HepG2 (cell line): ENCODE measurements around the gene RBM6. TPM values are rescaled to one million over a fixed set of nuclear protein-coding genes. Genes with fewer than 3 reads are reported as not detected.
"Not testable (repeated sequence)": the region's sequence is repeated elsewhere in the genome, so short reads cannot be mapped to it uniquely, and the experiment has no call there.

Experiments used
- ATAC-seq: fragments of 200-7000 bp; cut with Tn5 transposase; 3 replicates; pipeline ENCODE4 v1.9.1; 2020; ENCODE audit warnings: mild to moderate bottlenecking, moderate library complexity
- BruUV-seq: library from RNA; stranded (reverse); fragments of 400-500 nt; replicated peaks from 2 replicates; lab custom pipeline; 2021; lab: Mats Ljungman, UMichigan
- CTCF ChIA-PET: fragments of 300-600 bp; formaldehyde crosslinking; extraction: SDS; loops from one replicate; lab custom pipeline; 2021; ENCODE audit warnings: low total read pairs, inconsistent platforms, low intra/inter-chr PET ratio; lab: Yijun Ruan, JAX
- POLR2A ChIA-PET: fragments of 350-600 bp; sonication (Branson Sonifier 250); formaldehyde crosslinking; loops from one replicate; lab custom pipeline; 2020; ENCODE audit warnings: antibody characterized with exemption, inconsistent platforms; lab: Yijun Ruan, JAX
- DNase-seq: peaks from one replicate; pipeline ENCODE4 v3.0.0-alpha.2; 2015; ENCODE audit warnings: low spot score
- FAIRE-seq: peaks from 3 replicates; lab custom pipeline; 2011; peaks lifted over from hg19 to GRCh38; lab: Jason Lieb, UNC
- H2AFZ ChIP-seq: one replicate; pipeline ENCODE4 v1.6.1; 2011; ENCODE audit warnings: low read length, inconsistent platforms
- H3K27ac ChIP-seq: fragments of 300-600 bp; 3 replicates; pipeline ENCODE4 v1.8.0; 2011; ENCODE audit warnings: mixed run types, mild to moderate bottlenecking, mixed read lengths, low read length, inconsistent platforms; ENCODE audit not compliant: insufficient read depth; ENCODE audit errors: extremely low read length
- H3K27me3 ChIP-seq, 2 experiments: fragments of 200-600 bp in 1 of 2; 2 replicates in 1 of 2; 3 replicates in 1 of 2; pipeline versions ENCODE4 v1.6.0 to v1.8.0; 2011; ENCODE audit warnings: low read length in 2 of 2, mild to moderate bottlenecking in 2 of 2, moderate library complexity in 2 of 2, inconsistent platforms in 1 of 2; ENCODE audit not compliant: insufficient read depth in 2 of 2, control insufficient read depth in 1 of 2
- H3K36me3 ChIP-seq, 2 experiments: fragments of 200-600 bp in 1 of 2; replicated peaks in 1 of 2; 2 replicates in 1 of 2; 3 replicates in 1 of 2; pipeline versions ENCODE4 v1.5.1 to v1.8.0; 2011; ENCODE audit warnings: low read length in 2 of 2, inconsistent platforms in 1 of 2; ENCODE audit not compliant: insufficient read depth in 2 of 2, control insufficient read depth in 1 of 2
- H3K4me1 ChIP-seq: 2 replicates; pipeline ENCODE4 v1.5.1; 2012; ENCODE audit warnings: low read length, inconsistent platforms; ENCODE audit not compliant: insufficient read depth
- H3K4me2 ChIP-seq: 2 replicates; pipeline ENCODE4 v1.6.0; 2011; ENCODE audit warnings: low read depth, low read length, inconsistent platforms
- H3K4me3 ChIP-seq, 3 experiments: fragments of 200-600 bp in 1 of 3; sonication (generic), shearing (Covaris generic) in 1 of 3; replicated peaks in 1 of 3; 2 replicates each; pipeline ENCODE4 v1.5.1; 2011 to 2016; ENCODE audit warnings: low read length in 3 of 3, inconsistent platforms in 2 of 3, low read depth in 2 of 3, mild to moderate bottlenecking in 2 of 3, control low read depth in 1 of 3, mixed read lengths in 1 of 3; ENCODE audit not compliant: insufficient read depth in 1 of 3
- H3K79me2 ChIP-seq: one replicate; pipeline ENCODE4 v1.6.1; 2011; ENCODE audit warnings: low read length, inconsistent platforms; ENCODE audit not compliant: insufficient read depth
- H3K9ac ChIP-seq: 2 replicates; pipeline ENCODE4 v1.6.0; 2011; ENCODE audit warnings: mild to moderate bottlenecking, low read depth, low read length, inconsistent platforms; ENCODE audit not compliant: insufficient read depth
- H3K9me3 ChIP-seq: 2 replicates; pipeline ENCODE4 v1.5.1; 2012; ENCODE audit warnings: mild to moderate bottlenecking, low read length
- H4K20me1 ChIP-seq: 2 replicates; pipeline ENCODE4 v1.6.0; 2011; ENCODE audit warnings: inconsistent platforms, mild to moderate bottlenecking, low read length, moderate library complexity; ENCODE audit not compliant: insufficient read depth
- PITX1 ChIP-seq: sonication (generic); formaldehyde crosslinking; IDR thresholded peaks from 2 replicates; pipeline ENCODE4 v1.5.1; 2020; ENCODE audit warnings: mild to moderate bottlenecking, missing genetic modification reagents
- WGBS: methylation state at CpG from one replicate; pipeline ENCODE4 v1.1.6; 2017; ENCODE audit warnings: low lambda C conversion rate; 5-methylcytosine and 5-hydroxymethylcytosine counted together
- in situ Hi-C: cut with HindIII; loops from 2 replicates; pipeline ENCODE4 v1.10.0; 2017; ENCODE audit warnings: low pct_unique_long_range_greater_than_20kb; ENCODE audit not compliant: extremely low pct_ligation_motif_present
- intact Hi-C: fragments of 100-400 bp; cut with micrococcal nuclease; formaldehyde crosslinking; loops from one replicate; pipeline ENCODE4 v1.10.0; 2022; ENCODE audit not compliant: unreplicated experiment
- polyA plus RNA-seq, 8 experiments: library from polyadenylated mRNA; depleted of rRNA in 3 of 8; stranded (reverse) in 7 of 8; unstranded in 1 of 8; fragments of >200 nt; fragmentation: Illumina TruSeq in 4 of 8; extraction: Trizol in 4 of 8; gene quantifications; 2 replicates each; pipeline versions ENCODE4 v1.2.1 to v1.2.3, GENCODE V29; 2011 to 2016; ENCODE audit warnings: low read depth in 4 of 8, missing spikeins in 1 of 8, mixed read lengths in 1 of 8; ENCODE audit not compliant: insufficient read depth in 1 of 8
- total RNA-seq, 5 experiments: library from RNA; depleted of rRNA; stranded (reverse); fragments of >200 nt; fragmentation: Illumina TruSeq; extraction: Trizol; gene quantifications; 2 replicates each; pipeline ENCODE4 v1.2.3, GENCODE V29; 2016; ENCODE audit warnings: low read depth in 1 of 5
- TF ChIP-seq, protein P1 (sequence below): sonication (generic); formaldehyde crosslinking; IDR thresholded peaks from 2 replicates; pipeline ENCODE4 v1.5.1; 2020; ENCODE audit warnings: missing genetic modification reagents, mild to moderate bottlenecking, borderline replicate concordance

Gene RBM6
- total and polyA plus RNA-seq, 2 of the 13 experiments (the other 11 are each of a cell fraction or from before 2014, with no cell fraction given), result 72.7 to 86.1 TPM

DNA sequence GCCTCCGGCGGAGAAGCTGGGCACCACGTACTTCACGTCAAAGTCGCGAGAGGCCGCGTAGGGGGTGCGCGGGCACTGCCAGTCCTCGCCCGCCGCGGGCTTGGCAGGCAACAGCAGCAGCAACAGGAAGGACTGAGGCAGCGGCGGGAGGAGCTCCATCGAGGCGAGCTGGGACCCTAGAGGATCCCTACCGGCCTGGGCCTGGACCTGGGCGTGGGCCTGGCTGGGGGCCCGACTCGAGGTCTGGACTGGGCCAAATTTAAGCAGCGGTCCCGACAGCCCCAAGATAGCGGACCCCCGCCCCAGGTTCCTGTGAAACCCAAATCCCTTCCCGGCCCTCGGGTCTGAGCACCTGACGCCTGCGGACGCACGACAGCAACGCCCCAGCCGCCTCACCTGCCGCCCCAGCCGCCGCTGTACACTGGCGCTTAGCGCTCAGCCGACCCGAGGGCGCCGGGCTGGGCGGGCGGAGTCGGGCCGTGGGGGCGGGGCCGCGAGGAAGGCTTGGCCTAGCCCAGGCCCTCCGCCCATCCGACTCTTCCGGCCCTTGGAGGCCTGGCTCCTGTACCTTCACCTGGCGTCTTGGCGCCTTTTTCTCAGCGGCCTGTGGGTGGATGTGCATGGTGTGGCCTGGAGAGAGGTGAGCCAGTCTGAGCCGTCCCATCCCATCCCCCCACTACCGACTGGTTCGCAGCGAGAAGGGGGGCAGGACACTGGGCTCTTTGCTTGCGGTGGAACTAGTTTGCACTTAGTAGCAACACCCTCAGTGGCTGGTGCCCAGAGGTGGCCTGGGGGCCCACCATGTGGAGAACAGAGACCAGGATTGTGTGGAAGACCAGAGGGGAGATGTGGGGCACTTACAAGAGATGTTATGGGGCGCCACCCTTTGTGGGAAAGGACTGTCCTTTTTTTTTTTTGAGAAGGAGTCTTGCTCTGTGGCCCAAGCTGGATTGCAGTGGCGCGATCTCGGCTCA lies 36.2 kb upstream of the RBM6 start, which contains the start of gene MST1R (continued):
- TF ChIP-seq, protein P1, sequence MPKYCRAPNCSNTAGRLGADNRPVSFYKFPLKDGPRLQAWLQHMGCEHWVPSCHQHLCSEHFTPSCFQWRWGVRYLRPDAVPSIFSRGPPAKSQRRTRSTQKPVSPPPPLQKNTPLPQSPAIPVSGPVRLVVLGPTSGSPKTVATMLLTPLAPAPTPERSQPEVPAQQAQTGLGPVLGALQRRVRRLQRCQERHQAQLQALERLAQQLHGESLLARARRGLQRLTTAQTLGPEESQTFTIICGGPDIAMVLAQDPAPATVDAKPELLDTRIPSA (CRISPR knock-in tag), result 0 out of 2 replicates have a peak, but pooled peaks have one; percentile 49
- TF ChIP-seq PITX1 (CRISPR knock-in tag), result no peak

DNA sequence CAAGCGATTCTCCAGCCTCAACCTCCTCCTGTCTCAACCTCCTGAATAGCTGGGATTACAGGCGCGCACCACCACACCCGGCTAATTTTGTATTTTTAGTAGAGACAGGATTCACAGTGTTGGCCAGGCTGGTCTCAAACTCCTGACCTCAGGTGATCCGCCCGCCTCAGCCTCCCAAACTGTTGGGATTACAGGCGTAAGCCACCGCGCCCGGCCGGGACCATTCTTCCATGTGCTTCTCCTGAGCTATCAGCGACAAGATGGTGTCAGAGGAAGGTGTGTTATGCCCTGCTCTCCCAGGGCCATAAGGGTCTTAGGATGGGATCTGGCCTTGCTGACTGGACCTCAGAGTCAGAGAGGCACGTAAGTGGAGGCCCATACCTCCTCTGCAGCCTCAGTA lies 35.5 kb upstream of the RBM6 start:
- H3K9me3 ChIP-seq, ATAC-seq, DNase-seq, H3K27ac ChIP-seq, H3K27me3 ChIP-seq, intact Hi-C loops, H3K36me3 ChIP-seq, H3K9ac ChIP-seq, H3K4me2 ChIP-seq, BruUV-seq, POLR2A ChIA-PET, H3K79me2 ChIP-seq, H4K20me1 ChIP-seq, FAIRE-seq, H2AFZ ChIP-seq, CTCF ChIA-PET: not testable (repeated sequence)
- in situ Hi-C loops, result loop anchor here (10.0 kb wide), 1 partner anchor 100 kb away; the partner anchor contains the start of gene INKA1
- 82% methylated on average over 5 of the region's 13 CpGs for WGBS
- Histone ChIP-seq H3K4me3 (peak overlapping the region in 1 of 3 experiments; percentile 34; a peak in 1 of 6 replicates), H3K4me1 (peaks cover 39% of the 10 kb centered on the region)
